ENCODE data around the gene NAA35. TPM values are rescaled to one million over a fixed set of nuclear protein-coding genes. Genes with fewer than 3 reads are reported as not detected.
"Not testable (repeated sequence)": the region's sequence is repeated elsewhere in the genome, so short reads cannot be mapped to it uniquely, and the experiment has no call there.

NAA35 gene
- total RNA-seq, 2 experiments from 2014 or later, result 25.5 to 26.3 TPM

GRCh38 chr9:85914108-85914507 is 26.8 kb upstream of the NAA35 start:
- intact Hi-C loops (cut with micrococcal nuclease), result no loop called here
- Mint-ChIP-seq H3K36me3 (ENCODE audit: low read depth) (no peaks in the 10 kb centered on the region), H3K27ac (no peak overlapping the region), H3K9me3 (no peaks in the 10 kb centered on the region), H3K4me1 (ENCODE audit: low read depth) (peaks cover 12% of the 10 kb centered on the region), H3K4me3 (no peak overlapping the region), H3K27me3 (peaks cover 2% of the 10 kb centered on the region)
- ChIA-PET POLR2A (no interaction called here), CTCF (no interaction called here)
- no peak for DNase-seq
- ATAC-seq, result no peak
- TF ChIP-seq, protein P1, sequence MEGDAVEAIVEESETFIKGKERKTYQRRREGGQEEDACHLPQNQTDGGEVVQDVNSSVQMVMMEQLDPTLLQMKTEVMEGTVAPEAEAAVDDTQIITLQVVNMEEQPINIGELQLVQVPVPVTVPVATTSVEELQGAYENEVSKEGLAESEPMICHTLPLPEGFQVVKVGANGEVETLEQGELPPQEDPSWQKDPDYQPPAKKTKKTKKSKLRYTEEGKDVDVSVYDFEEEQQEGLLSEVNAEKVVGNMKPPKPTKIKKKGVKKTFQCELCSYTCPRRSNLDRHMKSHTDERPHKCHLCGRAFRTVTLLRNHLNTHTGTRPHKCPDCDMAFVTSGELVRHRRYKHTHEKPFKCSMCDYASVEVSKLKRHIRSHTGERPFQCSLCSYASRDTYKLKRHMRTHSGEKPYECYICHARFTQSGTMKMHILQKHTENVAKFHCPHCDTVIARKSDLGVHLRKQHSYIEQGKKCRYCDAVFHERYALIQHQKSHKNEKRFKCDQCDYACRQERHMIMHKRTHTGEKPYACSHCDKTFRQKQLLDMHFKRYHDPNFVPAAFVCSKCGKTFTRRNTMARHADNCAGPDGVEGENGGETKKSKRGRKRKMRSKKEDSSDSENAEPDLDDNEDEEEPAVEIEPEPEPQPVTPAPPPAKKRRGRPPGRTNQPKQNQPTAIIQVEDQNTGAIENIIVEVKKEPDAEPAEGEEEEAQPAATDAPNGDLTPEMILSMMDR (IDR thresholded peaks at IDR 0.05), result no peak

GRCh38 chr9:85917756-85918155 is 23.2 kb upstream of the NAA35 start:
- DNase-seq, result no peak
- no peak for ATAC-seq
- H3K9me3 Mint-ChIP-seq, result no peaks in the 10 kb centered on the region
- intact Hi-C loops (cut with micrococcal nuclease), result no loop called here
- TF ChIP-seq, protein P1 (IDR thresholded peaks at IDR 0.05), result no peak
- ChIA-PET CTCF (no interaction called here), POLR2A (no interaction called here)
- no peaks in the 10 kb centered on the region for H3K36me3 Mint-ChIP-seq (ENCODE audit: low read depth)
- no peak overlapping the region for H3K27ac Mint-ChIP-seq
- no peak overlapping the region for H3K4me3 Mint-ChIP-seq
- no peaks in the 10 kb centered on the region for H3K27me3 Mint-ChIP-seq
- peaks cover 12% of the 10 kb centered on the region for H3K4me1 Mint-ChIP-seq (ENCODE audit: low read depth)

GRCh38 chr9:85925493-85925892 is 15.5 kb upstream of the NAA35 start:
- no peaks in the 10 kb centered on the region for H3K36me3 Mint-ChIP-seq (ENCODE audit: low read depth)
- TF ChIP-seq, protein P1 (IDR thresholded peaks at IDR 0.05), result no peak
- H3K4me3 Mint-ChIP-seq, result no peak overlapping the region
- no peak overlapping the region for H3K27ac Mint-ChIP-seq
- H3K9me3 Mint-ChIP-seq, result no peaks in the 10 kb centered on the region
- ATAC-seq (no peak), DNase-seq (no peak)
- peaks cover 3% of the 10 kb centered on the region for H3K27me3 Mint-ChIP-seq
- POLR2A ChIA-PET, result interaction anchor here (0.6 kb wide), 1 partner anchor 15 kb away, joined by 3 read pairs; the partner anchor contains the start of gene NAA35
- CTCF ChIA-PET, result no interaction called here
- intact Hi-C loops (cut with micrococcal nuclease), result no loop called here
- no peaks in the 10 kb centered on the region for H3K4me1 Mint-ChIP-seq (ENCODE audit: low read depth)

GRCh38 chr9:85927076-85927475 is 13.9 kb upstream of the NAA35 start:
- intact Hi-C loops (cut with micrococcal nuclease), result no loop called here
- H3K27me3 Mint-ChIP-seq, result peaks cover 3% of the 10 kb centered on the region
- TF ChIP-seq, protein P1 (IDR thresholded peaks at IDR 0.05), result no peak

GRCh38 chr9:85931495-85931894 is 9.5 kb upstream of the NAA35 start:
- CTCF ChIA-PET, result no interaction called here
- ATAC-seq, result no peak
- no peaks in the 10 kb centered on the region for H3K9me3 Mint-ChIP-seq
- no peaks in the 10 kb centered on the region for H3K36me3 Mint-ChIP-seq (ENCODE audit: low read depth)
- intact Hi-C loops (cut with micrococcal nuclease), result no loop called here
- POLR2A ChIA-PET, result no interaction called here
- H3K4me3 Mint-ChIP-seq, result no peak overlapping the region
- DNase-seq, result no peak
- H3K4me1 Mint-ChIP-seq (ENCODE audit: low read depth), result no peaks in the 10 kb centered on the region
- no peak overlapping the region for H3K27ac Mint-ChIP-seq
- peaks cover 3% of the 10 kb centered on the region for H3K27me3 Mint-ChIP-seq
- TF ChIP-seq, protein P1 (IDR thresholded peaks at IDR 0.05), result no peak

More at GRCh38 chr9:85927076-85927475, 13.9 kb upstream of the NAA35 start:
- ChIA-PET CTCF (no interaction called here), POLR2A (no interaction called here)
- Mint-ChIP-seq H3K4me1 (ENCODE audit: low read depth) (no peaks in the 10 kb centered on the region), H3K36me3 (ENCODE audit: low read depth) (no peaks in the 10 kb centered on the region), H3K9me3 (no peaks in the 10 kb centered on the region), H3K27ac (no peak overlapping the region), H3K4me3 (no peak overlapping the region)
- DNase-seq (no peak), ATAC-seq (no peak)

GRCh38 chr9:85935950-85936349 is 5.0 kb upstream of the NAA35 start:
- CTCF ChIA-PET; POLR2A ChIA-PET; H3K4me3 Mint-ChIP-seq; H3K36me3 Mint-ChIP-seq (ENCODE audit: low read depth); H3K4me1 Mint-ChIP-seq (ENCODE audit: low read depth); H3K9me3 Mint-ChIP-seq; ATAC-seq; H3K27me3 Mint-ChIP-seq; intact Hi-C loops (cut with micrococcal nuclease); H3K27ac Mint-ChIP-seq; DNase-seq: not testable (repeated sequence)

All from activated CD8-positive, alpha-beta T cell treated with anti-CD3 and anti-CD28 coated beads for 36 hours (primary cell).